HUES6 (cell line): Measurements from ENCODE around the gene GFAP.
"Not testable (repeated sequence)": the region's sequence is repeated elsewhere in the genome, so short reads cannot be mapped to it uniquely, and the experiment has no call there.

Experiments
- H3K27ac ChIP-seq: 2 replicates; pipeline ENCODE4 v1.7.0; 2013; ENCODE audit warnings: low read depth, mild to moderate bottlenecking, low read length, inconsistent platforms
- H3K27me3 ChIP-seq: 2 replicates; pipeline ENCODE4 v1.6.1; 2013; ENCODE audit warnings: low read length; ENCODE audit not compliant: control insufficient read depth, insufficient read depth
- H3K36me3 ChIP-seq: 2 replicates; pipeline ENCODE4 v1.6.1; 2013; ENCODE audit warnings: low read length; ENCODE audit not compliant: control insufficient read depth, insufficient read depth
- H3K4me1 ChIP-seq: 2 replicates; pipeline ENCODE4 v1.6.1; 2013; ENCODE audit warnings: low read length; ENCODE audit not compliant: control insufficient read depth, insufficient read depth
- H3K4me3 ChIP-seq: 2 replicates; pipeline ENCODE4 v1.5.1; 2013; ENCODE audit warnings: low read depth, low read length
- H3K9ac ChIP-seq: one replicate; pipeline ENCODE4 v1.6.1; 2013; ENCODE audit warnings: mild to moderate bottlenecking, low read length
- H3K9me3 ChIP-seq: 2 replicates; pipeline ENCODE4 v1.6.1; 2013; ENCODE audit warnings: low read depth, low read length; ENCODE audit not compliant: control insufficient read depth, insufficient read depth

Gene GFAP

DNA sequence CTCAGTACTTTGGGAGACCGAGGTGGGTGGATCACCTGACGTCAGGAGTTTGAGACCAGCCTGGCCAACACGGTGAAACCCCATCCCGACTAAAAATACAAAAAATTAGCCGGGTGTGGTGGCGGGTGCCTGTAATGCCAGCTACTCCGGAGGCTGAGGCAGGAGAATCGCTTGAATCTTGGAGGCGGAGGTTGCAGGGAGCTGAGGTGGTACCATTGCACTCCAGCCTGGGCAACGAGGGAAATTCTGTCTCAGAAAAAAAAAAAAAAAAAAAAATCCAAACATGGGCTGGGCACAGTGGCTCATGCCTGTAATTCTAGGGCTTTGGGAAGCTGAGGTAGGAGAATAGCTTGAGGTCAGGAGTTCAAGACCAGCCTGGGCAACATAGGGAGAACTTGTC lies 30.4 kb upstream of the GFAP start:
- not testable (repeated sequence) for H3K27me3 ChIP-seq, H3K4me1 ChIP-seq, H3K9me3 ChIP-seq, H3K9ac ChIP-seq, H3K27ac ChIP-seq
- Histone ChIP-seq H3K36me3 (peaks cover 24% of the 10 kb centered on the region), H3K4me3 (peak overlapping the region; percentile 92; the same call in 1 of the 2 replicates)

GRCh38 chr17:44942456-44942855 lies 27.2 kb upstream of the GFAP start:
- Histone ChIP-seq H3K27me3 (no peaks in the 10 kb centered on the region), H3K9ac (no peak overlapping the region), H3K27ac (no peak overlapping the region), H3K4me3 (no peak overlapping the region), H3K36me3 (peaks cover 33% of the 10 kb centered on the region), H3K9me3 (no peaks in the 10 kb centered on the region), H3K4me1 (no peaks in the 10 kb centered on the region; the same call in 1 of the 2 replicates)

- H3K9me3 ChIP-seq: no peaks in the 10 kb centered on the region
- H3K27ac ChIP-seq: no peak overlapping the region
- no peak overlapping the region for H3K9ac ChIP-seq
- H3K4me3 ChIP-seq: no peak overlapping the region
- H3K27me3 ChIP-seq: no peaks in the 10 kb centered on the region
- peaks cover 36% of the 10 kb centered on the region for H3K36me3 ChIP-seq
- no peaks in the 10 kb centered on the region; the same call in 1 of the 2 replicates for H3K4me1 ChIP-seq
Measured at GRCh38 chr17:44941712-44942331, 26.5 kb upstream of the GFAP start.

- no peaks in the 10 kb centered on the region for H3K4me1 ChIP-seq
- H3K4me3 ChIP-seq: no peak overlapping the region
- H3K27ac ChIP-seq: no peak overlapping the region
- H3K27me3 ChIP-seq: no peaks in the 10 kb centered on the region
- H3K36me3 ChIP-seq: peaks cover 41% of the 10 kb centered on the region
- no peaks in the 10 kb centered on the region for H3K9me3 ChIP-seq
- no peak overlapping the region for H3K9ac ChIP-seq
Measured at GRCh38 chr17:44940768-44941167, 25.5 kb upstream of the GFAP start.

DNA sequence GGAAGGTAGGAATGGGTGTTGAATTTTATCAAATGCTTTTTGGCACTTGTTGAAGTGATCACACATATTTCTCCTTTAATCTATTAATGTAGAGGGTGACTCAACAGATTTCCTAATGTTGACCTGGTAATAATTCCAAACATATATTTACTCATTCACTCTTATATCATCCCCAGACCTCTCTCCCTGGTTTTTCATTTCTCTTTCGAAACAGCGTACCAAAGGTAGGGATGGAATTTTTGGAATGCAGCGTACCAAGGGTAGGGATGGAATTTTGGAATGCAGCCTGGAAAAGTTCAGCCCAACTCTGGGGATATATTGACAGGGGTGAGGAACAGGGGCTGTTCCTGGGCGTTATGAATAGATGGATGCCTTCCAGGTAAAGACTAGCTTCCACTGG lies 25.0 kb upstream of the GFAP start:
- peaks cover 45% of the 10 kb centered on the region for H3K36me3 ChIP-seq
- H3K9me3 ChIP-seq: no peaks in the 10 kb centered on the region
- H3K4me3 ChIP-seq: no peak overlapping the region
- H3K9ac ChIP-seq: no peak overlapping the region
- no peaks in the 10 kb centered on the region for H3K27me3 ChIP-seq
- H3K27ac ChIP-seq: no peak overlapping the region
- H3K4me1 ChIP-seq: no peaks in the 10 kb centered on the region

DNA sequence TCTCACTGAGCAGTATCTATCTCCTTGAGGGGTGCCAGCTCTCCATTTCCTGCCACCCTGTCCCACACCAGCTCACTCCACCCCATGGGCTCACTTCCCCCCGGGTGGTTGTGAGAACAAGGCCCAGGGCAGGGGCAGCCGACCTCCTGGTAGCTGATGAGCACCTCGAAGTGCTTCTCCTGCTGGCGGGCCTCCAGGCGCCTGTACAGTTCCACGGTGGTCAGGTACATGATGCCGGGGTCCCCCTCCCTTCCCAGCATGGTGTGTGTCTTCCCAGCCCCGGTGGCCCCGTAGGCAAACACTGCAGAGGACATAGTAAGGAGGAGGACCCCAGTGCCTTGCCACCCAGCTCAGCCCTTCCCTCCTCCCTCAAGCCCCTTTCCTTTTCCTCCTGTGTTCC lies 19.8 kb upstream of the GFAP start:
- H3K36me3 ChIP-seq: peaks cover 73% of the 10 kb centered on the region

DNA sequence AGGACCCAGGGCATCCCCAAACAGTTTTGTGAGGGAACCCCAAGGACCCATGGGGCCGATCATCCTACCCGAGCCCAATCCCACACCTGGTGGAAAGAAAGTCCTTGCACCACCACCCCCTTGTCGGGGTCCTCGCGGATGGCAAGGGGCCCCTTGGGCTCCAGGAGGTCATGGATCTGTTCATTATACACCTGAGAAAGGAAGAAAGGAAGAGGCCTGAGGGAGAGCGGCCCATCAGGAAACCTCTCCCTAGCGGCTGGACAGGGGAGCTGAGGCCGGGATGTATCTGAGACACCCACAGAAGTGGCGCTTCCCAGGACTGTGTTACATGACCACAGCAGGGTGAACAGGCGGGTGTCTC lies 19.4 kb upstream of the GFAP start:
- Histone ChIP-seq H3K4me3 (no peak overlapping the region), H3K36me3 (peaks cover 77% of the 10 kb centered on the region), H3K9ac (no peak overlapping the region), H3K27ac (no peak overlapping the region), H3K9me3 (no peaks in the 10 kb centered on the region), H3K4me1 (no peaks in the 10 kb centered on the region), H3K27me3 (no peaks in the 10 kb centered on the region)

More for the DNA sequence above, 19.8 kb upstream of the GFAP start:
- no peaks in the 10 kb centered on the region for H3K9me3 ChIP-seq
- H3K9ac ChIP-seq: no peak overlapping the region
- H3K4me3 ChIP-seq: no peak overlapping the region
- H3K4me1 ChIP-seq: no peaks in the 10 kb centered on the region
- no peaks in the 10 kb centered on the region for H3K27me3 ChIP-seq
- no peak overlapping the region for H3K27ac ChIP-seq

DNA sequence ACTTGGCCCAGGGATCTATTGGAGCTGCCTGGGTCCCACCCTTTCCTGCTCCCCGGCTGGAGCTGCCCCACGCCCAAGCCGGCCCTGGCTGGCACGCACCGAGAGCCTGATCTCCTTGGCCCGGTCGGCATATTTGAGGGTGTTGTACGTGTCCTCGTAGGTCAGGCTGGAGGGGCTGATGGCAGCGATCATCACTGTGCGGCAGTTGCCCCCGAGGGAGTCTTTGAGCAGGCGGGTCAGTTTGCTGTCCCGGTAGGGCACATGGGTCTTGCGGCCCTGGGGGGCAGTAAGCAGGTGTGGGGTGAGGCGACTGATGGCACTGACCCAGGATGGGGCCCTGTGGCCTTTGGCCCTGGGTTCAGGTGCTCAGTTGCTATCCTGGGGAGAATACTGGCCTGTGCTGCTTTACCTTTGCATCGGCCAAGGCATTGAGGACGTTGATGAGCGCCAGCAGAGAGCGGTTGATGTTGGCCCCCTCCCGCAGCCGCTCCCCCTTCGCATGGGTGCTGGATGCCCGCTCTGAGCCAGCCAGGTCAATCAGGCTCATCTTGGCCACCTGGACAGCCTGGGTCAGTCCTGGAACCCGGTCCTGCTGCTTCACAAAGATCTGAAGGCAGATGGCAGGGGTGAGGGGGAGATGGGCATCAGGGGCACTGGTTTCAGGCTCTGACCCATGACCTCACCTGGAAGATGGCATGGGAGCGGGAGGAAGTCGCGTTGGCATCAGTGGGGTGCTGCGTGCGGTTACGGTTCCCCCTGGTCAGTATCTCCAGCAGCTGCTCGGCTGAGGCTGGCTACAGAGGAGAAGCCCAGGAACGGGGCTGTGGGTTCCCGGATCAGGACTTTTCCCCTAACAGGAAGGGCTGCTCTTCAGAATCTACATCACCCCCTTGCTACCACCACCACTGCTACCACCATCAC lies 18.8 kb upstream of the GFAP start:
- Histone ChIP-seq H3K4me3 (no peak overlapping the region), H3K4me1 (no peaks in the 10 kb centered on the region), H3K36me3 (peaks cover 83% of the 10 kb centered on the region), H3K9me3 (no peaks in the 10 kb centered on the region), H3K27me3 (no peaks in the 10 kb centered on the region), H3K9ac (no peak overlapping the region), H3K27ac (no peak overlapping the region)

DNA sequence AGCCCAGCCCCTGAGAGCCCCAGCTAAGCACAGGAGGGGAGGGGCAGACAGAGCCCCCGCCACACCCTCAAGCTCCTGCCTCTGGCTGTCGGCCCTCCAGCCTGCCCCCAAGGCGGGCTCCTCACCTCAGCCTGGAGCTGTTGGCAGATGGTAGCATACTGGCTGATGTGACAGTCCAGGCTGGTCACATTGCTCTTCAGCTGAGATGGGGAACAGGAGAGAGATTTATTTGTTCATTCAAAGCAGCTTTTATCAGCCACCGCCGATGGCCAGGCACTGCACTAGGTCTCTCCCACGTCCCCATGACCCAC lies 17.4 kb upstream of the GFAP start:
- H3K27ac ChIP-seq: no peak overlapping the region
- no peaks in the 10 kb centered on the region for H3K9me3 ChIP-seq
- H3K4me1 ChIP-seq: no peaks in the 10 kb centered on the region
- no peaks in the 10 kb centered on the region for H3K27me3 ChIP-seq
- H3K4me3 ChIP-seq: no peak overlapping the region
- peaks cover 91% of the 10 kb centered on the region for H3K36me3 ChIP-seq
- H3K9ac ChIP-seq: no peak overlapping the region

- H3K36me3 ChIP-seq: peaks cover 91% of the 10 kb centered on the region
- no peak overlapping the region for H3K9ac ChIP-seq
- H3K27ac ChIP-seq: no peak overlapping the region
- no peaks in the 10 kb centered on the region for H3K27me3 ChIP-seq
- H3K9me3 ChIP-seq: no peaks in the 10 kb centered on the region
- H3K4me1 ChIP-seq: no peaks in the 10 kb centered on the region
- no peak overlapping the region for H3K4me3 ChIP-seq
Measured at GRCh38 chr17:44932096-44932786, 16.9 kb upstream of the GFAP start.

- H3K4me1 ChIP-seq: no peaks in the 10 kb centered on the region
- H3K36me3 ChIP-seq: peaks cover 99% of the 10 kb centered on the region
- no peaks in the 10 kb centered on the region for H3K9me3 ChIP-seq
- H3K27ac ChIP-seq: no peak overlapping the region
- H3K9ac ChIP-seq: no peak overlapping the region
- H3K4me3 ChIP-seq: no peak overlapping the region
- no peaks in the 10 kb centered on the region for H3K27me3 ChIP-seq
Measured at GRCh38 chr17:44931376-44931775, 16.1 kb upstream of the GFAP start.
